NK-92 treated with Interleukin-12 subunit alpha and Interleukin-12 subunit beta, amount 100 ng/mL, for 24 hours (cell line): ENCODE data around the gene PLEKHH1.
"Not testable (repeated sequence)": the region's sequence is repeated elsewhere in the genome, so short reads cannot be mapped to it uniquely, and the experiment has no call there.

Source experiments
- DNase-seq: peaks from one replicate; lab custom pipeline; 2025; lab: John Stamatoyannopoulos, UW

PLEKHH1 gene

GRCh38 chr14:67583711-67584644, 50.9 kb downstream of the PLEKHH1 start:
- DNase-seq = no peak

GRCh38 chr14:67584978-67585377, 51.9 kb downstream of the PLEKHH1 start:
- no peak for DNase-seq

GRCh38 chr14:67586369-67586768, 53.3 kb downstream of the PLEKHH1 start:
- no peak for DNase-seq

GRCh38 chr14:67589204-67589770, 56.2 kb downstream of the PLEKHH1 start:
- no peak for DNase-seq

GRCh38 chr14:67593650-67594049, 60.6 kb downstream of the PLEKHH1 start:
- DNase-seq = not testable (repeated sequence)

- DNase-seq = no peak
Measured at GRCh38 chr14:67595392-67595791, 62.3 kb downstream of the PLEKHH1 start.

GRCh38 chr14:67599698-67600561, 66.8 kb downstream of the PLEKHH1 start, which contains the start of gene PIGH:
Gene PIGH (minus strand): TSS chr14:67600268. CDS start chr14:67600203, 65 bp downstream.
- peak; percentile 88 for DNase-seq

- DNase-seq = not testable (repeated sequence)
Measured at GRCh38 chr14:67600562-67600974, 67.5 kb downstream of the PLEKHH1 start.

- no peak for DNase-seq
Measured at GRCh38 chr14:67602076-67602475, 69.0 kb downstream of the PLEKHH1 start.

GRCh38 chr14:67602995-67603545, 70.0 kb downstream of the PLEKHH1 start:
- DNase-seq = no peak

GRCh38 chr14:67607646-67608045, 74.6 kb downstream of the PLEKHH1 start:
- no peak for DNase-seq

GRCh38 chr14:67609642-67610310, 76.7 kb downstream of the PLEKHH1 start:
- DNase-seq = no peak

- DNase-seq = no peak
Measured at GRCh38 chr14:67610491-67610890, 77.4 kb downstream of the PLEKHH1 start.

- no peak for DNase-seq
Measured at GRCh38 chr14:67618617-67619063, 85.5 kb downstream of the PLEKHH1 start.

- peak; percentile 89 for DNase-seq
Measured at GRCh38 chr14:67619446-67620216, 86.5 kb downstream of the PLEKHH1 start, which contains the start of gene ARG2. Gene ARG2 (plus strand): TSS chr14:67619920. CDS start chr14:67619978, 58 bp downstream.

GRCh38 chr14:67620217-67620785, 87.2 kb downstream of the PLEKHH1 start:
- DNase-seq = no peak

GRCh38 chr14:67622675-67623074, 89.6 kb downstream of the PLEKHH1 start:
- DNase-seq = peak; percentile 26

GRCh38 chr14:67623114-67623513, 90.0 kb downstream of the PLEKHH1 start:
- DNase-seq = no peak

- DNase-seq = not testable (repeated sequence)
Measured at GRCh38 chr14:67626131-67626530, 93.0 kb downstream of the PLEKHH1 start.

- DNase-seq = no peak
Measured at GRCh38 chr14:67627519-67627918, 94.4 kb downstream of the PLEKHH1 start.
